ENCODE measurements around the gene PCID2.

PCID2 gene

DNA sequence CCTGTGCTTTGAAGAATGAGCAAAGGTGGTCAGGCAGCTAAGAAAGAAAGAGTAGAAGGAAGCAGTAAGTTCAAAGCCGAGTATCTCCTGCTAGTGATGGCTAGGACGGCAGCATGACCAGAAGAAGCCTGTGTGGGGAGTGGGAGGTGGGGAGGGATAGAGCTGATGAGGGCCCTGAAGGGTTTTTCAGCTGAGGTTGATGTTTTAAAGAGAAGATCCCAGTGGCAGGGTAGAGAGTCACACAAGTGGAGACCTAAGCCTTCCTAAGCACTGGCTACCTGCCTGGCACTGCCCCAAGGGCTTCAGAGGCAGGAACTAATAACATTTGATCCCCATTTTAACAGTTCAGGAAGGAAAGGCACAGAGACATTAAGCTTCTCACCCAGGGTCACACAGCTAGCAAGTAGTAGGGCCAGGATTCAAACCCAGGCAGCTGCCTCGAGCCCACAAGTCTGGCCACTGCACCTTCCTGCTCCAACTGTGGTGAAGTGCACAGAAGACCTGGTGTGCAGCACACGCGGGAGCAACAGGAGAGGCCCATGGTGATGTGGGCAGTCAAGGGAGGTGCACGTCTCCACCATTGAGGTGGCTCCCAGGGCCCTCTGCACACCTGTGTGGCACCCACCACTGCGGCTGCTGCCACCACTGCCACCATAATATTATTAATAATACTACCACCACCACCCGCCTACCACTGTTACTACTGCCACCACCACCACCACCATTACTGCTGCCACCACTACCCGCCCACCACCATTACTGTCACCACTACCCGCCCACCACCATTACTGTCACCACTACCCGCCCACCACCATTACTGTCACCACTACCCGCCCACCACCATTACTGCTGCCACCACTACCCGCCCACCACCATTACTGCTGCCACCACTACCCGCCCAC is 23.1 kb upstream of the PCID2 start:
- H3K4me3 ChIP-seq (ENCODE audit: low read length), result no peak overlapping the region
- H3K4me1 ChIP-seq (ENCODE audit: insufficient read depth, low read length), result no peaks in the 10 kb centered on the region
- peaks cover 51% of the 10 kb centered on the region for H3K36me3 ChIP-seq (ENCODE audit: insufficient read depth, low read length)

DNA sequence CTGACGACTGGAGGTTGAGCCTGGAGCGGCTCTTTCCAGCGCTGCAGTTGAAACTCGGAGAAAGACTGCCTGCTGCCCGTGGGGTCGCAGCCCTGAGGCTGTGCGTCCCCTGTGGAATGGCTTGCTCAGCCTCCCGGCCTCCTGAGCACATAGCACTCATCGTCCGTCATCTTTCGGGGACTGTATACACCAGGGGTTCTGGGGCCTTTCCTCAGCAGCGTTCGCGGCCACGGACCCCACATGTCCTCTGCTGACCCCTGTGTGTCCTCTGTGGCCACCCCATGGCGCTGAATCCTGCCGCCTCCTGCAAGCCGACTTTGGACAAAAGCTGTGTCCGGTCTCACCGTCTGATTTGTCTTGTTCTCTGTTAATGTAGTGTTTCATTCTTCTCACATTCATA is 21.3 kb upstream of the PCID2 start:
- H3K36me3 ChIP-seq (ENCODE audit: insufficient read depth, low read length), result peaks cover 55% of the 10 kb centered on the region
- H3K27me3 ChIP-seq (ENCODE audit: insufficient read depth, low read length), result no peaks in the 10 kb centered on the region

More for the DNA sequence above, 23.1 kb upstream of the PCID2 start:
- H2AFZ ChIP-seq (ENCODE audit: low read depth, low read length), result no peak overlapping the region
- no peaks in the 10 kb centered on the region for H3K27me3 ChIP-seq (ENCODE audit: insufficient read depth, low read length)
- peaks cover 2% of the 10 kb centered on the region for H3K9me3 ChIP-seq (ENCODE audit: low read length)

DNA sequence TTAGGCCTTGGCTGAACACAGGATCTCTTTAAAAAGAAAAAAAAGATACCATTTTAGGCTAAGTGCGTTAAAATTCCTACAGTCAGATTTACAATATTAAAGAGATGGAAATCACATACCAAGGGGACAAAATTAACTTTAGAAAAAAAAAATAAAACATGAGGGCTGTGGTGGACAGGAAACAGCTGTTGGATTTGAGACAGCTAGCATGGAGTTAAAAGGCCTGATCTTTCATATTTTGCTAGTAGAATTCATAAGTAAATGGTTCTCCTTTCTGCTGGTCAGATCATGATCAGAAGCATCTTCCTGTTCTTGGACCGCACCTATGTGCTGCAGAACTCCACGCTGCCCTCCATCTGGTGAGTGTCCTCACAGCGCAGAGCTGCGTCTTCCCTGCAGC is 20.7 kb upstream of the PCID2 start:
- no peak overlapping the region for H3K4me3 ChIP-seq (ENCODE audit: low read length)
- H2AFZ ChIP-seq (ENCODE audit: low read depth, low read length), result no peak overlapping the region
- H3K27me3 ChIP-seq (ENCODE audit: insufficient read depth, low read length), result no peaks in the 10 kb centered on the region
- peaks cover 2% of the 10 kb centered on the region for H3K9me3 ChIP-seq (ENCODE audit: low read length)
- H3K4me1 ChIP-seq (ENCODE audit: insufficient read depth, low read length), result no peaks in the 10 kb centered on the region
- peaks cover 57% of the 10 kb centered on the region for H3K36me3 ChIP-seq (ENCODE audit: insufficient read depth, low read length)

More for the DNA sequence above, 21.3 kb upstream of the PCID2 start:
- no peak overlapping the region for H3K4me3 ChIP-seq (ENCODE audit: low read length)
- no peak overlapping the region for H2AFZ ChIP-seq (ENCODE audit: low read depth, low read length)
- peaks cover 2% of the 10 kb centered on the region for H3K9me3 ChIP-seq (ENCODE audit: low read length)
- no peaks in the 10 kb centered on the region for H3K4me1 ChIP-seq (ENCODE audit: insufficient read depth, low read length)

DNA sequence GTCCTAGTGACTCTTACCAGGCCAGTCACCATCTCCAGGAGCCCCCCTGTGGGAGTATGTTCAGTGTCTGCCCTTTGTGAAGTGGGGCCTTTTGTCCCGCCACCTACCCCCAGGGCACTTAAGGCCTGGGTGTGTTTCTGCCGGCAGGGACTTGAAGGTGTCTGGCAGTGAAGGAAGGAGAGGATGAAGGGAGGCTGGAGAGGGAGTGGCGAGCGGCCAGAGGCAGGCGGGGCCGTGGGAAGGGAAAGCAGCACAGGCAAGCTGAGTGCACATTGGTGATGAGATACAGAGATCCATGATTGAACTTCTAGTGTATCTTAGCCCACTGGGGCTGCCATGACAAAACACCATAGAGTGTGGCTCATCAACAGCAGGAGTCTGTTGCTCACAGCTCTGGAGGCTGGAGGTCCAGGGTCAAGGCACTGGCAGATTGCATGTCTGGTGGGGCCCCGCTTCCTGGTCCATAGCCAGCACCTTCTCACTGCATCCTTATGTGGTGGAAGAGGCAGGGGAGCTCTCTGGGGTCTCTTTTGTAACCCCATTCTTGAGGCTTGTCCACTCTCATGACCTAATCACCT is 18.5 kb upstream of the PCID2 start:
- peaks cover 2% of the 10 kb centered on the region for H3K9me3 ChIP-seq (ENCODE audit: low read length)
- H3K36me3 ChIP-seq (ENCODE audit: insufficient read depth, low read length), result peaks cover 65% of the 10 kb centered on the region
- H3K27me3 ChIP-seq (ENCODE audit: insufficient read depth, low read length), result no peaks in the 10 kb centered on the region
- no peaks in the 10 kb centered on the region for H3K4me1 ChIP-seq (ENCODE audit: insufficient read depth, low read length)
- no peak overlapping the region for H3K4me3 ChIP-seq (ENCODE audit: low read length)
- H2AFZ ChIP-seq (ENCODE audit: low read depth, low read length), result no peak overlapping the region

DNA sequence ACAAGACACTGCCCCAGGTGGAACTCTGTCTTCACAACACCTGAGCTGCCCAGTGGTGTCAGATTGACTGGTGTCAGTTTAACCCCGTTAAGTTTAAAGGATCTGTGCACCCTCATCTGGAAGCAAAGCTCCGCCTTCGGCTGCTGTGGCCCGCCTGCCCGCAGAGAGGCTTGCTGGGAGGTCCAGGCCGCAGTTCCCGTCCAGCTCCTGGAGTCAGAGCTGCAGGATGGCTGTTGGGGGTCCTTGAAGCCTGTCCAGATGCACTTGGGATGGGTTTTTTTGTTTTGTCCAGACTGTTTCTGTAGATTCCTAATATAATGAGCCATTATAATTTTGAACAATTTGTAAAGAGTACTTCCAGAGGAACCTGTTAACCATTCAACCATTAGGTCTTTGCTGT is 17.0 kb upstream of the PCID2 start:
- no peak overlapping the region for H3K4me3 ChIP-seq (ENCODE audit: low read length)
- H3K36me3 ChIP-seq (ENCODE audit: insufficient read depth, low read length), result peaks cover 69% of the 10 kb centered on the region
- H3K27me3 ChIP-seq (ENCODE audit: insufficient read depth, low read length), result no peaks in the 10 kb centered on the region
- no peak overlapping the region for H2AFZ ChIP-seq (ENCODE audit: low read depth, low read length)
- no peaks in the 10 kb centered on the region for H3K4me1 ChIP-seq (ENCODE audit: insufficient read depth, low read length)
- peaks cover 2% of the 10 kb centered on the region for H3K9me3 ChIP-seq (ENCODE audit: low read length)

DNA sequence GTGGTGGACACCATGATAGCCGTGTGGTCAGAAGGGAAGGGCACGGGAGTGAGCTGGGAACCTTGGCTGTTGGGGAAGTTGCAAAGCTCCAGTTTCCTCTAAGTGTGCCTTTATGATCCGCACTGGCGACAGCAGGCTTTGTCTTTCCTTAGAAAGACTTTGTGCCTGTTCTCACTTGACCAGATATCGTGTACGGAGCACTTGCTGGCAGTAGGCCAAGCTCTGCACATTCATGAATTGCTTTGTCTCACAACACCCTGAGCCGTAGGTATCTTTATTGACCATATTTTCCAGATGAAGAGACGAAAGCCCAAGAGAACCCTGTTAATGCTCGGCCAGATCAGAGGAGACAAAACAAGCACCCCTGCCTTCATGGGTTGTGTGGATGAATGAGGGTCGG is 16.0 kb upstream of the PCID2 start:
- Histone ChIP-seq H3K4me1 (ENCODE audit: insufficient read depth, low read length) (no peaks in the 10 kb centered on the region), H3K36me3 (ENCODE audit: insufficient read depth, low read length) (peaks cover 70% of the 10 kb centered on the region), H3K4me3 (ENCODE audit: low read length) (no peak overlapping the region), H3K27me3 (ENCODE audit: insufficient read depth, low read length) (no peaks in the 10 kb centered on the region), H3K9me3 (ENCODE audit: low read length) (peaks cover 2% of the 10 kb centered on the region), H2AFZ (ENCODE audit: low read depth, low read length) (no peak overlapping the region)

DNA sequence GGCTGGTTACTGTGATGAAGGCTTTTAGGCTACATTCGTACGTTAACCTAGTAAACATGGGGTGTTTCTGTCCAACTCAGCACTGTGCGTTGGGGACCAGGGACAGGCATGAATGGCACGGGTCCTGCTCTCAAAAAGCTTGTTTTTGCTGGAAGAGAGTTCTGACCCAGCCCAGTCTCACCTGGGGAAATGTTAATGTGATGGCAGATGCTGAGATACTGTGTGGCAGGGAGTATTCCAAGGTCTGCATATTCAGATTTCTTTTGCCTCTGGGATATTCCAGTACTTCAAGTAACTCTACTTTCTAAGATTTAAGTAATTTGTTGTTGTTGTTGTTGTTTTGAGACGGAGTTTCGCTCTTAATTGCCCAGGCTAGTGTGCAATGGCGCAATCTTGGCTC is 14.6 kb upstream of the PCID2 start:
- Histone ChIP-seq H3K27me3 (ENCODE audit: insufficient read depth, low read length) (no peaks in the 10 kb centered on the region), H3K4me3 (ENCODE audit: low read length) (no peak overlapping the region), H3K36me3 (ENCODE audit: insufficient read depth, low read length) (peaks cover 64% of the 10 kb centered on the region), H2AFZ (ENCODE audit: low read depth, low read length) (no peak overlapping the region), H3K9me3 (ENCODE audit: low read length) (no peaks in the 10 kb centered on the region), H3K4me1 (ENCODE audit: insufficient read depth, low read length) (no peaks in the 10 kb centered on the region)

DNA sequence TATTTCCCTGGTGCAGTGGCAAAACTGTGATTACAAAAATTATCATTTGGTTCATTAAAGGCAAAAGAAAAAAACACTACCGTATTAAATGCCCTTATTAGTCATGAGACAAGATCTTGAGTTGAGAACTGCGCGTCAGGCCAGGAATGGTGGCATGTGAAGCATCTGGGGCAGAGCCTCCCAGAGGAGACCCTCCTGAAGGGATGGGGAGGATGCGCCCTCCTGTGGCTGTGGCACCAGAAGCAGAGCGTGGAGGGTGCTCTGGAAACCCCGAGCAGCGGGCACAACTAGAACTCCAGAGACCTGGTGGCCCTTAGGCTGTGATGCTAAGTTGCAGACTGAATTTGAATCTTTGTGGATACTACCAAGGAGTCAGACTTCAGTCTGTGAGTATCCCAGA is 12.4 kb upstream of the PCID2 start:
- peaks cover 12% of the 10 kb centered on the region for H3K4me1 ChIP-seq (ENCODE audit: insufficient read depth, low read length)
- no peak overlapping the region for H2AFZ ChIP-seq (ENCODE audit: low read depth, low read length)
- no peak overlapping the region for H3K4me3 ChIP-seq (ENCODE audit: low read length)
- H3K27me3 ChIP-seq (ENCODE audit: insufficient read depth, low read length), result no peaks in the 10 kb centered on the region
- H3K9me3 ChIP-seq (ENCODE audit: low read length), result no peaks in the 10 kb centered on the region
- H3K36me3 ChIP-seq (ENCODE audit: insufficient read depth, low read length), result peaks cover 54% of the 10 kb centered on the region

DNA sequence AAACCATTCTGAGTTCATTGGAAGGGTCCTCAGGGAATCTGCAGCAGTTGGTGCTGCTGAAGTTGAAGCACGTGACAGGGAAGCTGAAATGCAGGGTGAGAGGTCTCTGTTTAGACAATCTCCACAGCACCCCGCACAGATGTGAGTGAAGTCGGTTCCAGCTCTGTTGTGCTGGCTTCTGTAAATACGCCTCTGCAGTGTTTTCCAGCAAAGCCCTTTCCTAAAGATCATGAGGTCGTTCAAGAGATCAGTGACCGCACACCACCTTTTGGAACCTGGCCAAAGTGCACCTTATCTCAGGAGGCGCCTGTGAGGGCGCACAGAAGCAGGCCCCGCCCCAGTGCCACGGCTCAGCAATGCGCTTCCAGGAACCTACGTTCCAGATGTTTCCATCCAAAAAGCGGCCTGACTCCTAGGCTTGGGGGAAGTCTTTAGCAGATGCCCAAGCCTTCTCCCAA is 11.7 kb upstream of the PCID2 start:
- H3K27me3 ChIP-seq (ENCODE audit: insufficient read depth, low read length), result no peaks in the 10 kb centered on the region
- H3K4me1 ChIP-seq (ENCODE audit: insufficient read depth, low read length), result peaks cover 12% of the 10 kb centered on the region
- no peaks in the 10 kb centered on the region for H3K9me3 ChIP-seq (ENCODE audit: low read length)
- no peak overlapping the region for H2AFZ ChIP-seq (ENCODE audit: low read depth, low read length)
- H3K36me3 ChIP-seq (ENCODE audit: insufficient read depth, low read length), result peaks cover 48% of the 10 kb centered on the region
- H3K4me3 ChIP-seq (ENCODE audit: low read length), result no peak overlapping the region

DNA sequence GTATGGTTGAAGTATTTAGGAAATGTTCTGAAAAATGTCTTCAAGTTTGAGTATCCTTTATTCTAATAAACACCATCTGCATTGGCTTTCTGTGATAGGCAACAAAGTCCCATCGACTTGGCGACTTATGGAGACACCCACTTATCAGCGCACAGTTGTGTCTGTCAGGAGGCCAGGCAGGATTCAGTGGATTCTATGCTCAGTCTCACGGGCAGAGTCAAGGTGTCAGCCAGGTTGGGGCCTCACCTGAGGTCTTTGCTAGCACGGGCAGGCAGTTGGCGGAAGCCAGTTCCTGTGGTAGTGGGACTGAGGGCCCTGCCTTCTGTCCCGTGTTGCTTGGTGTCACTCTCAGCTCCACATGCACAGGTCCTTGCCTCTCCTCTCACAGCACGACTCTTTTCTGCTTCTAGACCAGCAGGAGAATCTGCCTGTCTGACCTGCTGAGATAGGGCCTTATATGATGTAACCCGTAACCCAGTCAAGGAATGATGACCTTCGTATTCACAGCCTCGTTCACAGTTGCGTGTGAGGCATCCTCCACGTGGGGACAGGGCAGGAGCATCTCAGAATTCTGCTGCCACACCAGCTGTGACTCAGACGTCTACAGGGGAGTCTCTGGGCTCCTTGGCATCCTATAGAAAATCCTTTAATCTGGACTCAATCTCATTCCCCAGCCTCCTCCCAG is 10.9 kb upstream of the PCID2 start:
- H3K9me3 ChIP-seq (ENCODE audit: low read length), result no peaks in the 10 kb centered on the region
- H2AFZ ChIP-seq (ENCODE audit: low read depth, low read length), result no peak overlapping the region
- H3K4me1 ChIP-seq (ENCODE audit: insufficient read depth, low read length), result peaks cover 12% of the 10 kb centered on the region
- no peaks in the 10 kb centered on the region for H3K27me3 ChIP-seq (ENCODE audit: insufficient read depth, low read length)
- peaks cover 40% of the 10 kb centered on the region for H3K36me3 ChIP-seq (ENCODE audit: insufficient read depth, low read length)
- no peak overlapping the region for H3K4me3 ChIP-seq (ENCODE audit: low read length)

DNA sequence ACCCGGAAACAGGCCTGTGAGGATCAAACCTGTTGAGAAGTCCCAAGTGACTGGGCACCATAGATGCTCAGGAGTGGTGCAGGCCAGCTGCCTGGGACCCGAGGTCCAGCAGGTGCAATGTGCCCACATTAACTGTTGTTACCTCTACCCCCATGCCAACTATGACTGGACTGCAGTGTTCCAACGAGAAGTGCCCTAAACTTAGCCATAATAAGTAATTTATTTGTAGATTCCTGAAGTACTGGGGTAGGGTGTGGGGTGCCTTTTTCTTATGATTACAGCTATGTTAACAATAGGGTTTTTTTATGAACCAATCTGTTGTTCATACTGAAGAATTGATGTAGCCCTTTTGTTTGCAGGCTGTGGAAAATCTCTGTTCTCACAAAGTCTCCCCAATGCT is 10.1 kb upstream of the PCID2 start:
- peaks cover 12% of the 10 kb centered on the region for H3K4me1 ChIP-seq (ENCODE audit: insufficient read depth, low read length)
- no peak overlapping the region for H3K4me3 ChIP-seq (ENCODE audit: low read length)
- no peak overlapping the region for H2AFZ ChIP-seq (ENCODE audit: low read depth, low read length)
- H3K36me3 ChIP-seq (ENCODE audit: insufficient read depth, low read length), result peaks cover 37% of the 10 kb centered on the region
- H3K27me3 ChIP-seq (ENCODE audit: insufficient read depth, low read length), result no peaks in the 10 kb centered on the region
- H3K9me3 ChIP-seq (ENCODE audit: low read length), result no peaks in the 10 kb centered on the region

DNA sequence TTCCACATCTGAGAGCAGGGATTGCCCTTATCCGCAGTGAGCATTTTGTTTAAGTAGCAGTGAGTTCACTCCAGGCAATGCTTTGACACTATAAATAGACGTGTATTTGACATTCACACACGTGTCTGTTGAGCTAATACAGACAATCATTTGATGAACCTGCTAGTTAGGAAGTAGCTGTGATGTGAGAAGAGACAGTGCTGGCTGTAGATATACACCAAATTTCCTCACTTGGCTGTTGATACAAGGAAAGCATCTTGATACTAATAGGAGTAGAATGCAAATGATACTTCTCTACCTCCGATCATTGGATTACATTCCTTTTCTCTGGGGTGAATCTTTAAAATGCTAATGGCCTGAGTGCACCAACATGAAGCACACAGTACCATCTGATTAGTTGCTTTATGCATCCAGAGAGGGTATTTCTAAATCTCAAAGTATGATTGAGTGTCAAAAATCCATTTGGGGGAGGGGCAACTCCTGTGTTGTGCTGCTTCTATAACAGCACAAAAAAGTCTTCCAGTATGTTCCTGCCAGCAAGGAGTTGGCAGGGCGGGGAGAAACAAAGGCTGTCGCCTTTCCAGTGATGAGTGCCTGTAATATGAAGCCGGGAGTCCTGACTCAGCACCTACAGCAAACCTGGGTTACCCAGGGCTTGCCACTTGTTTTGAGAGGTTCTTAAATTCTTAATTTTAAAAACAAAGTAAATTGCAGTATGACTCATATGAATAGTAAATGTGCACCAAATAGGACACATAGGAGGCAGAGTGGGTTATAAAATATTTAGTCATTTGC is 8.0 kb upstream of the PCID2 start:
- Histone ChIP-seq H3K4me3 (ENCODE audit: low read length) (no peak overlapping the region), H2AFZ (ENCODE audit: low read depth, low read length) (no peak overlapping the region), H3K4me1 (ENCODE audit: insufficient read depth, low read length) (peaks cover 12% of the 10 kb centered on the region), H3K27me3 (ENCODE audit: insufficient read depth, low read length) (no peaks in the 10 kb centered on the region), H3K9me3 (ENCODE audit: low read length) (peaks cover 2% of the 10 kb centered on the region), H3K36me3 (ENCODE audit: insufficient read depth, low read length) (peaks cover 26% of the 10 kb centered on the region)
